ENCODE data around the gene RIC8A. TPM values are rescaled to one million over a fixed set of nuclear protein-coding genes. Genes with fewer than 3 reads are reported as not detected.

Gene RIC8A
- total and polyA plus RNA-seq, 2 of the 13 experiments (the other 11 are each of a cell fraction or from before 2014, with no cell fraction given), result 62.1 to 63.8 TPM

DNA sequence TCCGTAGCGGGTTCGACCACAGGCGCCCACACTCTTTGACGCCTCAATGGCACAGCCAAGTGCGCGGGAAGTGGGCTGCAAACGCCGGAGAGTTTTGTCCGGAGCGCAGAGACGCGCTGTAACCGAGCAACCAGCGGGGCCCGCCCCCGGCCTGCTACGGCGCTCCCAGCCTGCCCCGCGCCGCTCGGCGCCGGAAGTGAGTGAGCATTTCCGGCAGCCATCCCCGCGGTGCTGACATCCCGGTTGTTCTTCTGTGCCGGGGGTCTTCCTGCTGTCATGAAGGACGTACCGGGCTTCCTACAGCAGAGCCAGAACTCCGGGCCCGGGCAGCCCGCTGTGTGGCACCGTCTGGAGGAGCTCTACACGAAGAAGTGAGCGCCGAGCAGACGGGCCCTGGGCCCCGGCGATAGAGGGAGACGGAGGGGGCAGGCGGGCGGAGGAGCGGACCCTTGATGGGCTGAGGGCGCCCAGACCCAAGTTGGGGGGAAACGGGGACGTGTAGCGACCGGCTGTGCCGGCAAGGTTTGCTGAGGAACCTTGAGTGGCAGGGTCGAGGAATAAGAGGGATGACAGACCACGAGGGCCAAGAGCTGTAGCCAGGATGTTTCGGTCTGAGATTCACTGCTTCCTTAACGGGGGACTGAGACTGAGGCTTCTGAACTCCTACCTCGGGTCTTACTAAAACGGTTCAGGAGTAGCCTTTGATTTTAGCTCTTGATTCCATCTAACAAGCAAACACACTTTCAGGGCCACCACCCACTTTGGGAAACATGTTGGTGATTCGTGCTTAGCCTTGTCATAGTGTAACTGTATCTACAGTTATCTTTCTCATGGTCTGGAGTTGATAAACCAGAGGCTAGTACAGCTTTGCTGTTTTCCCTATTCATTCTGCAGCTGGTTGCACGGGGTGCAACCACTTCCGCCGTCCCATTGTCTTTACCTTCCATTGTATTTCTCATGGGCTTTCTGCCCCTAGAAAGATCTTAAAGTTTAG is 29.6 kb downstream of the RIC8A start, which contains the start of gene PSMD13 (continued):
- TF ChIP-seq REPIN1 (CRISPR knock-in tag; IDR thresholded peaks at IDR 0.05; ENCODE audit: borderline replicate concordance, low read depth), result no peak; the same call in 1 of the 2 replicates
- TF ChIP-seq SP1 (IDR thresholded peaks at IDR 0.05), result no peak
- TF ChIP-seq SP1 (CRISPR knock-in tag; IDR thresholded peaks at IDR 0.05), result peak; percentile 69
- TF ChIP-seq MXD1 (CRISPR knock-in tag; IDR thresholded peaks at IDR 0.05), result 0 out of 2 replicates have a peak, but pooled peaks have one; percentile 70
- no peak for TF ChIP-seq MBD4 (IDR thresholded peaks at IDR 0.05; ENCODE audit: borderline replicate concordance, low read length)
- TF ChIP-seq ZNF205 (CRISPR knock-in tag; IDR thresholded peaks at IDR 0.05), result no peak; the same call in 1 of the 2 replicates
- TF ChIP-seq ZNF775 (CRISPR knock-in tag; IDR thresholded peaks at IDR 0.05; ENCODE audit: borderline replicate concordance), result no peak
- peak; percentile 86 for TF ChIP-seq RBFOX2 (IDR thresholded peaks at IDR 0.05; ENCODE audit: low read depth, low read length)
- no peak for TF ChIP-seq SMC3 (IDR thresholded peaks at IDR 0.05; ENCODE audit: low read length)
- peak; percentile 81 for TF ChIP-seq POLR2G (IDR thresholded peaks at IDR 0.05; ENCODE audit: low read depth, low read length)
- TF ChIP-seq MXD4 (CRISPR knock-in tag; IDR thresholded peaks at IDR 0.05), result no peak; the same call in 1 of the 2 replicates
- TF ChIP-seq ZNF644 (CRISPR knock-in tag; IDR thresholded peaks at IDR 0.05; ENCODE audit: low read depth), result no peak
- TF ChIP-seq GZF1 (CRISPR knock-in tag; IDR thresholded peaks at IDR 0.05), result no peak
- no peak for TF ChIP-seq NFATC3 (CRISPR knock-in tag; IDR thresholded peaks at IDR 0.05)
- no peak; the same call in 1 of the 2 replicates for TF ChIP-seq ZNF263 (CRISPR knock-in tag; IDR thresholded peaks at IDR 0.05)
- TF ChIP-seq ZFX (CRISPR knock-in tag; IDR thresholded peaks at IDR 0.05; ENCODE audit: low read depth), result peak; percentile 77
- TF ChIP-seq SALL1 (CRISPR knock-in tag; IDR thresholded peaks at IDR 0.05), result no peak
- no peak for TF ChIP-seq NFKBIZ (CRISPR knock-in tag; IDR thresholded peaks at IDR 0.05)
- TF ChIP-seq, protein P1, sequence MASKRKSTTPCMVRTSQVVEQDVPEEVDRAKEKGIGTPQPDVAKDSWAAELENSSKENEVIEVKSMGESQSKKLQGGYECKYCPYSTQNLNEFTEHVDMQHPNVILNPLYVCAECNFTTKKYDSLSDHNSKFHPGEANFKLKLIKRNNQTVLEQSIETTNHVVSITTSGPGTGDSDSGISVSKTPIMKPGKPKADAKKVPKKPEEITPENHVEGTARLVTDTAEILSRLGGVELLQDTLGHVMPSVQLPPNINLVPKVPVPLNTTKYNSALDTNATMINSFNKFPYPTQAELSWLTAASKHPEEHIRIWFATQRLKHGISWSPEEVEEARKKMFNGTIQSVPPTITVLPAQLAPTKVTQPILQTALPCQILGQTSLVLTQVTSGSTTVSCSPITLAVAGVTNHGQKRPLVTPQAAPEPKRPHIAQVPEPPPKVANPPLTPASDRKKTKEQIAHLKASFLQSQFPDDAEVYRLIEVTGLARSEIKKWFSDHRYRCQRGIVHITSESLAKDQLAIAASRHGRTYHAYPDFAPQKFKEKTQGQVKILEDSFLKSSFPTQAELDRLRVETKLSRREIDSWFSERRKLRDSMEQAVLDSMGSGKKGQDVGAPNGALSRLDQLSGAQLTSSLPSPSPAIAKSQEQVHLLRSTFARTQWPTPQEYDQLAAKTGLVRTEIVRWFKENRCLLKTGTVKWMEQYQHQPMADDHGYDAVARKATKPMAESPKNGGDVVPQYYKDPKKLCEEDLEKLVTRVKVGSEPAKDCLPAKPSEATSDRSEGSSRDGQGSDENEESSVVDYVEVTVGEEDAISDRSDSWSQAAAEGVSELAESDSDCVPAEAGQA (IDR thresholded peaks at IDR 0.05; ENCODE audit: low read depth), result 0 out of 2 replicates have a peak, but pooled peaks have one; percentile 54
- TF ChIP-seq, protein P1 (CRISPR knock-in tag; IDR thresholded peaks at IDR 0.05; ENCODE audit: borderline replicate concordance), result 0 out of 2 replicates have a peak, but pooled peaks have one; percentile 74
- no peak for TF ChIP-seq RARG (CRISPR knock-in tag; IDR thresholded peaks at IDR 0.05; ENCODE audit: low read depth)
- no peak for TF ChIP-seq EP300 (IDR thresholded peaks at IDR 0.05; ENCODE audit: low read depth in 2 of 2, low read length in 2 of 2)
- no peak for TF ChIP-seq EP300 (CRISPR knock-in tag; IDR thresholded peaks at IDR 0.05; ENCODE audit: borderline replicate concordance)
- peak; percentile 52; the same call in 1 of the 2 replicates for TF ChIP-seq ZMYM4 (CRISPR knock-in tag; IDR thresholded peaks at IDR 0.05)
- no peak for TF ChIP-seq ZNF652 (CRISPR knock-in tag; IDR thresholded peaks at IDR 0.05; ENCODE audit: borderline replicate concordance, low read depth)
- peak; percentile 67; the same call in 1 of the 2 replicates for TF ChIP-seq ZFP1 (CRISPR knock-in tag; IDR thresholded peaks at IDR 0.05)
